K562 (cell line): ENCODE measurements around the gene UFSP2. TPM values are rescaled to one million over a fixed set of nuclear protein-coding genes. Genes with fewer than 3 reads are reported as not detected.

ENCODE experiments used
- CREM ChIP-seq: IDR thresholded peaks from 2 replicates; pipeline ENCODE4 v1.6.1; 2014; ENCODE audit warnings: antibody characterized with exemption, low read depth
- CXXC5 ChIP-seq: fragments of 250-450 bp; sonication (Bioruptor Pico); IDR thresholded peaks from 2 replicates; pipeline ENCODE4 v1.8.0; 2022; ENCODE audit warnings: inconsistent platforms, mild to moderate bottlenecking, moderate library complexity
- ETS2 ChIP-seq: IDR thresholded peaks from 2 replicates; pipeline ENCODE4 v1.6.1; 2016; ENCODE audit warnings: borderline replicate concordance, missing genetic modification characterization, mild to moderate bottlenecking, moderate library complexity, missing compliant biosample characterization; ENCODE audit not compliant: poor library complexity, severe bottlenecking
- HDAC2 ChIP-seq: fragments of 450-650 bp; IDR thresholded peaks from 2 replicates; pipeline ENCODE4 v1.6.1; 2016; ENCODE audit warnings: mild to moderate bottlenecking
- NCOR1 ChIP-seq: fragments of 450-650 bp; IDR thresholded peaks from 2 replicates; pipeline ENCODE4 v1.6.1; 2016; ENCODE audit warnings: mild to moderate bottlenecking, moderate library complexity
- NFE2L1 ChIP-seq: fragments of 450-650 bp; IDR thresholded peaks from 2 replicates; pipeline ENCODE4 v1.6.1; 2016; ENCODE audit warnings: missing genetic modification characterization, low read depth, mild to moderate bottlenecking, missing compliant biosample characterization, moderate library complexity, borderline replicate concordance
- RAD51 ChIP-seq: fragments of 450-650 bp; IDR thresholded peaks from 2 replicates; pipeline ENCODE4 v1.7.1; 2016; ENCODE audit warnings: low read depth, mild to moderate bottlenecking, borderline replicate concordance
- ZNF140 ChIP-seq: fragments of 250-450 bp; sonication (Bioruptor Pico); IDR thresholded peaks from 2 replicates; pipeline ENCODE4 v1.8.0; 2021; ENCODE audit warnings: moderate library complexity, mild to moderate bottlenecking, inconsistent platforms
- ZNF507 ChIP-seq: conservative IDR thresholded peaks from 2 replicates; pipeline ENCODE4 v1.6.1; 2017; ENCODE audit warnings: missing genetic modification characterization, missing compliant biosample characterization
- ZNF766 ChIP-seq: fragments of 200-800 bp; sonication (Bioruptor generic); conservative IDR thresholded peaks from 2 replicates; pipeline ENCODE4 v1.6.1; 2016; ENCODE audit warnings: missing genetic modification characterization, missing compliant biosample characterization
- polyA plus RNA-seq, 8 experiments: library from polyadenylated mRNA; depleted of rRNA in 4 of 8; stranded (reverse) in 5 of 8; unstranded in 3 of 8; fragments of >200 nt; fragmentation: Nextera tagmentation in 2 of 8; fragmentation: Illumina TruSeq in 1 of 8; extraction: Ambion mirVana in 2 of 8; extraction: Trizol in 1 of 8; gene quantifications; 2 replicates each; pipeline versions ENCODE4 v1.2.1 to v1.2.3, GENCODE V29; 2011 to 2014; ENCODE audit warnings: inconsistent platforms in 1 of 8, missing spikeins in 1 of 8
- total RNA-seq, 7 experiments: library from RNA; depleted of rRNA in 6 of 7; stranded (reverse); fragments of >200 nt in 6 of 7; fragmentation: Illumina TruSeq in 2 of 7; extraction: Trizol in 2 of 7; gene quantifications; 2 replicates each; pipeline versions ENCODE4 v1.2.1 to v1.2.3, GENCODE V29; 2011 to 2021; ENCODE audit warnings: low replicate concordance in 1 of 7
- TF ChIP-seq, protein P1 (sequence below): fragments of 450-650 bp; IDR thresholded peaks from 2 replicates; pipeline ENCODE4 v1.6.1; 2016; ENCODE audit warnings: mild to moderate bottlenecking, moderate library complexity
- TF ChIP-seq, protein P2 (sequence below): fragments of 200-800 bp; sonication (Bioruptor generic); IDR thresholded peaks from 2 replicates; pipeline ENCODE4 v1.6.1; 2017; ENCODE audit warnings: missing genetic modification characterization, missing compliant biosample characterization
- TF ChIP-seq, protein P3 (sequence below): IDR thresholded peaks from 2 replicates; pipeline ENCODE4 v1.6.1; 2012; ENCODE audit warnings: low read depth, low read length, improper control_type of control experiment, borderline replicate concordance

UFSP2 gene
- total and polyA plus RNA-seq, 9 of the 15 experiments (the other 6 are each of a cell fraction or from before 2014, with no cell fraction given), result 20.1 to 55.8 (median 26.6) TPM

DNA sequence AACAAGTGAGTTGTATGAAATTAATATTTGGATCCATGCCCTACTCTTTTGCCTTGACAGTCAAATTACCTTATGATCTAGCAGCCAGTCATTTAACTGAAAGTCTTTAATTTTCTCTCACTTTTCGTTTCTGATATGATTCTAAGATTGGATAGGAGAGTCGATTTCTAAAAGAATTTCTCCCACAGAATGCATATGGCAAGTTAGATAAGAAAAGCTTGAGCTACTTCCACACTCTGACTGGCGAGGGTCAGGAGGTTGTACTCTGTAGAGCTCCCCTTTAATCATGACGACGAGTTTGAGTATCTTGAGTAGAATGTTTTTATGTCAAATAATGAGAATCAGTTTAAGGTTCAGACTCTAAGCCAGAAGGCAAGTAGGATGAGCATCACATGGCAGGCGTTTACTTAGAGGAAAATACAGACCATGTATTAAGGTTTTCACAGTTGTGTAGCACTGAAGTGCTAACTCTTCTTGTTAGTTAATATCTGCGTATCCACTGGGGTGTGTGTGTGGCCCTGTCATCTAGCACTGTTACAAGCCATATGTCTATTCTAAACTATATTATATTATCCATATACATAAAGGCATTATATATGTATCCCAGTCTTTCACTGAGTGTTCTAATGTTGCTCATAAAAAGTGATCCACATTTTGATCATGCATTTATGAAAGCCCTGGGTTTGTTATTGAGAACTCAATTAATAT is 67.9 kb downstream of the UFSP2 start (continued):
- TF ChIP-seq, protein P1, sequence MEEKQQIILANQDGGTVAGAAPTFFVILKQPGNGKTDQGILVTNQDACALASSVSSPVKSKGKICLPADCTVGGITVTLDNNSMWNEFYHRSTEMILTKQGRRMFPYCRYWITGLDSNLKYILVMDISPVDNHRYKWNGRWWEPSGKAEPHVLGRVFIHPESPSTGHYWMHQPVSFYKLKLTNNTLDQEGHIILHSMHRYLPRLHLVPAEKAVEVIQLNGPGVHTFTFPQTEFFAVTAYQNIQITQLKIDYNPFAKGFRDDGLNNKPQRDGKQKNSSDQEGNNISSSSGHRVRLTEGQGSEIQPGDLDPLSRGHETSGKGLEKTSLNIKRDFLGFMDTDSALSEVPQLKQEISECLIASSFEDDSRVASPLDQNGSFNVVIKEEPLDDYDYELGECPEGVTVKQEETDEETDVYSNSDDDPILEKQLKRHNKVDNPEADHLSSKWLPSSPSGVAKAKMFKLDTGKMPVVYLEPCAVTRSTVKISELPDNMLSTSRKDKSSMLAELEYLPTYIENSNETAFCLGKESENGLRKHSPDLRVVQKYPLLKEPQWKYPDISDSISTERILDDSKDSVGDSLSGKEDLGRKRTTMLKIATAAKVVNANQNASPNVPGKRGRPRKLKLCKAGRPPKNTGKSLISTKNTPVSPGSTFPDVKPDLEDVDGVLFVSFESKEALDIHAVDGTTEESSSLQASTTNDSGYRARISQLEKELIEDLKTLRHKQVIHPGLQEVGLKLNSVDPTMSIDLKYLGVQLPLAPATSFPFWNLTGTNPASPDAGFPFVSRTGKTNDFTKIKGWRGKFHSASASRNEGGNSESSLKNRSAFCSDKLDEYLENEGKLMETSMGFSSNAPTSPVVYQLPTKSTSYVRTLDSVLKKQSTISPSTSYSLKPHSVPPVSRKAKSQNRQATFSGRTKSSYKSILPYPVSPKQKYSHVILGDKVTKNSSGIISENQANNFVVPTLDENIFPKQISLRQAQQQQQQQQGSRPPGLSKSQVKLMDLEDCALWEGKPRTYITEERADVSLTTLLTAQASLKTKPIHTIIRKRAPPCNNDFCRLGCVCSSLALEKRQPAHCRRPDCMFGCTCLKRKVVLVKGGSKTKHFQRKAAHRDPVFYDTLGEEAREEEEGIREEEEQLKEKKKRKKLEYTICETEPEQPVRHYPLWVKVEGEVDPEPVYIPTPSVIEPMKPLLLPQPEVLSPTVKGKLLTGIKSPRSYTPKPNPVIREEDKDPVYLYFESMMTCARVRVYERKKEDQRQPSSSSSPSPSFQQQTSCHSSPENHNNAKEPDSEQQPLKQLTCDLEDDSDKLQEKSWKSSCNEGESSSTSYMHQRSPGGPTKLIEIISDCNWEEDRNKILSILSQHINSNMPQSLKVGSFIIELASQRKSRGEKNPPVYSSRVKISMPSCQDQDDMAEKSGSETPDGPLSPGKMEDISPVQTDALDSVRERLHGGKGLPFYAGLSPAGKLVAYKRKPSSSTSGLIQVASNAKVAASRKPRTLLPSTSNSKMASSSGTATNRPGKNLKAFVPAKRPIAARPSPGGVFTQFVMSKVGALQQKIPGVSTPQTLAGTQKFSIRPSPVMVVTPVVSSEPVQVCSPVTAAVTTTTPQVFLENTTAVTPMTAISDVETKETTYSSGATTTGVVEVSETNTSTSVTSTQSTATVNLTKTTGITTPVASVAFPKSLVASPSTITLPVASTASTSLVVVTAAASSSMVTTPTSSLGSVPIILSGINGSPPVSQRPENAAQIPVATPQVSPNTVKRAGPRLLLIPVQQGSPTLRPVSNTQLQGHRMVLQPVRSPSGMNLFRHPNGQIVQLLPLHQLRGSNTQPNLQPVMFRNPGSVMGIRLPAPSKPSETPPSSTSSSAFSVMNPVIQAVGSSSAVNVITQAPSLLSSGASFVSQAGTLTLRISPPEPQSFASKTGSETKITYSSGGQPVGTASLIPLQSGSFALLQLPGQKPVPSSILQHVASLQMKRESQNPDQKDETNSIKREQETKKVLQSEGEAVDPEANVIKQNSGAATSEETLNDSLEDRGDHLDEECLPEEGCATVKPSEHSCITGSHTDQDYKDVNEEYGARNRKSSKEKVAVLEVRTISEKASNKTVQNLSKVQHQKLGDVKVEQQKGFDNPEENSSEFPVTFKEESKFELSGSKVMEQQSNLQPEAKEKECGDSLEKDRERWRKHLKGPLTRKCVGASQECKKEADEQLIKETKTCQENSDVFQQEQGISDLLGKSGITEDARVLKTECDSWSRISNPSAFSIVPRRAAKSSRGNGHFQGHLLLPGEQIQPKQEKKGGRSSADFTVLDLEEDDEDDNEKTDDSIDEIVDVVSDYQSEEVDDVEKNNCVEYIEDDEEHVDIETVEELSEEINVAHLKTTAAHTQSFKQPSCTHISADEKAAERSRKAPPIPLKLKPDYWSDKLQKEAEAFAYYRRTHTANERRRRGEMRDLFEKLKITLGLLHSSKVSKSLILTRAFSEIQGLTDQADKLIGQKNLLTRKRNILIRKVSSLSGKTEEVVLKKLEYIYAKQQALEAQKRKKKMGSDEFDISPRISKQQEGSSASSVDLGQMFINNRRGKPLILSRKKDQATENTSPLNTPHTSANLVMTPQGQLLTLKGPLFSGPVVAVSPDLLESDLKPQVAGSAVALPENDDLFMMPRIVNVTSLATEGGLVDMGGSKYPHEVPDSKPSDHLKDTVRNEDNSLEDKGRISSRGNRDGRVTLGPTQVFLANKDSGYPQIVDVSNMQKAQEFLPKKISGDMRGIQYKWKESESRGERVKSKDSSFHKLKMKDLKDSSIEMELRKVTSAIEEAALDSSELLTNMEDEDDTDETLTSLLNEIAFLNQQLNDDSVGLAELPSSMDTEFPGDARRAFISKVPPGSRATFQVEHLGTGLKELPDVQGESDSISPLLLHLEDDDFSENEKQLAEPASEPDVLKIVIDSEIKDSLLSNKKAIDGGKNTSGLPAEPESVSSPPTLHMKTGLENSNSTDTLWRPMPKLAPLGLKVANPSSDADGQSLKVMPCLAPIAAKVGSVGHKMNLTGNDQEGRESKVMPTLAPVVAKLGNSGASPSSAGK, result 0 out of 2 replicates have a peak, but pooled peaks have one; percentile 16
- TF ChIP-seq ETS2 (tag) (no peak), ZNF140 (CRISPR knock-in tag) (no peak), ZNF507 (no peak), NCOR1 (peak; percentile 51), NFE2L1 (tag) (no peak), CXXC5 (0 out of 2 replicates have a peak, but pooled peaks have one; percentile 9), HDAC2 (0 out of 2 replicates have a peak, but pooled peaks have one; percentile 41), CREM (no peak), RAD51 (no peak), ZNF766 (CRISPR knock-in tag) (no peak)
- TF ChIP-seq, protein P2, sequence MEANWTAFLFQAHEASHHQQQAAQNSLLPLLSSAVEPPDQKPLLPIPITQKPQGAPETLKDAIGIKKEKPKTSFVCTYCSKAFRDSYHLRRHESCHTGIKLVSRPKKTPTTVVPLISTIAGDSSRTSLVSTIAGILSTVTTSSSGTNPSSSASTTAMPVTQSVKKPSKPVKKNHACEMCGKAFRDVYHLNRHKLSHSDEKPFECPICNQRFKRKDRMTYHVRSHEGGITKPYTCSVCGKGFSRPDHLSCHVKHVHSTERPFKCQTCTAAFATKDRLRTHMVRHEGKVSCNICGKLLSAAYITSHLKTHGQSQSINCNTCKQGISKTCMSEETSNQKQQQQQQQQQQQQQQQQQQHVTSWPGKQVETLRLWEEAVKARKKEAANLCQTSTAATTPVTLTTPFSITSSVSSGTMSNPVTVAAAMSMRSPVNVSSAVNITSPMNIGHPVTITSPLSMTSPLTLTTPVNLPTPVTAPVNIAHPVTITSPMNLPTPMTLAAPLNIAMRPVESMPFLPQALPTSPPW (CRISPR knock-in tag), result no peak
- TF ChIP-seq, protein P3, sequence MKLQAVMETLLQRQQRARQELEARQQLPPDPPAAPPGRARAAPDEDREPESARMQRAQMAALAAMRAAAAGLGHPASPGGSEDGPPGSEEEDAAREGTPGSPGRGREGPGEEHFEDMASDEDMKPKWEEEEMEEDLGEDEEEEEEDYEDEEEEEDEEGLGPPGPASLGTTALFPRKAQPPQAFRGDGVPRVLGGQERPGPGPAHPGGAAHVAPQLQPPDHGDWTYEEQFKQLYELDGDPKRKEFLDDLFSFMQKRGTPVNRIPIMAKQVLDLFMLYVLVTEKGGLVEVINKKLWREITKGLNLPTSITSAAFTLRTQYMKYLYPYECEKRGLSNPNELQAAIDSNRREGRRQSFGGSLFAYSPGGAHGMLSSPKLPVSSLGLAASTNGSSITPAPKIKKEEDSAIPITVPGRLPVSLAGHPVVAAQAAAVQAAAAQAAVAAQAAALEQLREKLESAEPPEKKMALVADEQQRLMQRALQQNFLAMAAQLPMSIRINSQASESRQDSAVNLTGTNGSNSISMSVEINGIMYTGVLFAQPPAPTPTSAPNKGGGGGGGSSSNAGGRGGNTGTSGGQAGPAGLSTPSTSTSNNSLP, result peak; percentile 53; the same call in 1 of the 2 replicates
